G401 (cell line): ENCODE data around the gene GJC1. TPM values are rescaled to one million over a fixed set of nuclear protein-coding genes. Genes with fewer than 3 reads are reported as not detected.

Experiments
- DNase-seq: peaks from one replicate; pipeline ENCODE4 v3.0.0-alpha.2; 2015; ENCODE audit warnings: low spot score
- in situ Hi-C: cut with HindIII; loops from 2 replicates; pipeline ENCODE4 v1.10.0; 2016; ENCODE audit warnings: low sequenced_read_pairs, mixed read lengths
- total RNA-seq: library from RNA; depleted of rRNA; stranded (reverse); fragments of >200 nt; shearing (Covaris generic); gene quantifications from 2 replicates; pipeline ENCODE4 v1.2.3, GENCODE V29; 2014

GJC1 gene
- total RNA-seq, 1 experiment from 2014 or later: 71.0 TPM

- DNase-seq: no peak
- in situ Hi-C loops: no loop called here
Measured at GRCh38 chr17:44808156-44808555, 21.9 kb downstream of the GJC1 start.

- DNase-seq: no peak
- in situ Hi-C loops: no loop called here
Measured at GRCh38 chr17:44807817-44808155, 22.3 kb downstream of the GJC1 start.

- in situ Hi-C loops: no loop called here
- DNase-seq: no peak
Measured at GRCh38 chr17:44807093-44807816, 22.8 kb downstream of the GJC1 start.

GRCh38 chr17:44804302-44805089 lies 25.6 kb downstream of the GJC1 start:
- DNase-seq: peak; percentile 87
- in situ Hi-C loops: no loop called here

- no peak for DNase-seq
- in situ Hi-C loops: no loop called here
Measured at GRCh38 chr17:44801880-44802279, 28.2 kb downstream of the GJC1 start.

GRCh38 chr17:44798356-44798755 lies 31.7 kb downstream of the GJC1 start:
- in situ Hi-C loops: no loop called here
- DNase-seq: peak; percentile 71

- in situ Hi-C loops: no loop called here
- peak; percentile 70 for DNase-seq
Measured at GRCh38 chr17:44797802-44798201, 32.3 kb downstream of the GJC1 start.

GRCh38 chr17:44796731-44797130 lies 33.4 kb downstream of the GJC1 start:
- in situ Hi-C loops: no loop called here
- no peak for DNase-seq

- DNase-seq: peak; percentile 79
- in situ Hi-C loops: no loop called here
Measured at GRCh38 chr17:44795928-44796327, 34.2 kb downstream of the GJC1 start.

GRCh38 chr17:44795421-44795820 lies 34.7 kb downstream of the GJC1 start:
- DNase-seq: no peak
- in situ Hi-C loops: no loop called here

- DNase-seq: peak; percentile 43
- in situ Hi-C loops: no loop called here
Measured at GRCh38 chr17:44794851-44795413, 35.2 kb downstream of the GJC1 start.

- in situ Hi-C loops: no loop called here
- DNase-seq: no peak
Measured at GRCh38 chr17:44793885-44794842, 35.9 kb downstream of the GJC1 start.

GRCh38 chr17:44792276-44792675 lies 37.8 kb downstream of the GJC1 start:
- no peak for DNase-seq
- in situ Hi-C loops: no loop called here

- in situ Hi-C loops: no loop called here
- DNase-seq: no peak
Measured at GRCh38 chr17:44788139-44788538, 41.9 kb downstream of the GJC1 start.

- DNase-seq: peak; percentile 93
- in situ Hi-C loops: no loop called here
Measured at GRCh38 chr17:44787271-44787940, 42.7 kb downstream of the GJC1 start.

- peak; percentile 94 for DNase-seq
- in situ Hi-C loops: no loop called here
Measured at GRCh38 chr17:44786551-44787081, 43.5 kb downstream of the GJC1 start.

- in situ Hi-C loops: no loop called here
- peak; percentile 80 for DNase-seq
Measured at GRCh38 chr17:44785921-44786320, 44.2 kb downstream of the GJC1 start.

GRCh38 chr17:44782326-44782850 lies 47.7 kb downstream of the GJC1 start:
- no peak for DNase-seq
- in situ Hi-C loops: no loop called here
